GM12878 (cell line): Measurements from ENCODE around the gene PRKCG. TPM values are rescaled to one million over a fixed set of nuclear protein-coding genes. Genes with fewer than 3 reads are reported as not detected.

Experiments used
- ATAC-seq: fragments of 200-7000 bp; cut with Tn5 transposase; 3 replicates; pipeline ENCODE4 v1.9.1; 2020; ENCODE audit warnings: mild to moderate bottlenecking, moderate library complexity
- BruUV-seq: library from RNA; stranded (reverse); fragments of 400-500 nt; replicated peaks from 2 replicates; lab custom pipeline; 2021; lab: Mats Ljungman, UMichigan
- CTCF ChIA-PET: fragments of 300-600 bp; sonication (Branson Sonifier 250); formaldehyde crosslinking; extraction: SDS; loops from one replicate; lab custom pipeline; 2021; ENCODE audit warnings: inconsistent platforms; lab: Yijun Ruan, JAX
- POLR2A ChIA-PET: fragments of 350-600 bp; formaldehyde crosslinking; extraction: SDS; loops from one replicate; lab custom pipeline; 2021; ENCODE audit warnings: inconsistent platforms; lab: Charles Lee
- RAD21 ChIA-PET: fragments of 300-600 bp; sonication (Branson Sonifier 250); formaldehyde crosslinking; loops from one replicate; lab custom pipeline; 2023; ENCODE audit warnings: antibody characterized with exemption; ENCODE audit not compliant: unreplicated experiment; lab: Charles Lee
- SMC1A ChIA-PET: fragments of 300-600 bp; sonication (Branson Sonifier 250); formaldehyde crosslinking; loops from one replicate; lab custom pipeline; 2023; ENCODE audit not compliant: unreplicated experiment, uncharacterized antibody; lab: Charles Lee
- DNase-seq: peaks from one replicate; pipeline ENCODE4 v3.0.0-alpha.2; 2011; ENCODE audit warnings: low read depth, low spot score
- FAIRE-seq: peaks from 3 replicates; lab custom pipeline; 2011; peaks lifted over from hg19 to GRCh38; lab: Jason Lieb, UNC
- H2AFZ ChIP-seq: 2 replicates; pipeline ENCODE4 v1.6.0; 2011; ENCODE audit warnings: low read depth, low read length, control low read depth; ENCODE audit not compliant: control insufficient read depth
- H3K27ac ChIP-seq: 2 replicates; pipeline ENCODE4 v1.5.1; 2011; ENCODE audit warnings: control low read depth; ENCODE audit not compliant: control insufficient read depth, insufficient read depth
- H3K27me3 ChIP-seq, 2 experiments: replicated peaks in 1 of 2; 2 replicates each; pipeline versions ENCODE4 v1.6.0 to v1.6.1; 2011; ENCODE audit warnings: low read length in 1 of 2; ENCODE audit not compliant: control insufficient read depth in 2 of 2, insufficient read depth in 2 of 2
- H3K36me3 ChIP-seq, 2 experiments: 2 replicates each; pipeline ENCODE4 v1.5.1; 2011; ENCODE audit warnings: low read length in 1 of 2; ENCODE audit not compliant: control insufficient read depth in 2 of 2, insufficient read depth in 2 of 2
- H3K4me1 ChIP-seq: 2 replicates; pipeline ENCODE4 v1.6.1; 2011; ENCODE audit warnings: mild to moderate bottlenecking, low read length, moderate library complexity, mixed read lengths; ENCODE audit not compliant: control insufficient read depth, insufficient read depth
- H3K4me2 ChIP-seq: 2 replicates; pipeline ENCODE4 v1.6.0; 2011; ENCODE audit warnings: control low read depth; ENCODE audit not compliant: control insufficient read depth, insufficient read depth
- H3K4me3 ChIP-seq: fragments of 200-600 bp; sonication (generic); 2 replicates; pipeline ENCODE4 v1.5.1; 2016
- H3K79me2 ChIP-seq: 2 replicates; pipeline ENCODE4 v1.6.0; 2011; ENCODE audit warnings: low read length; ENCODE audit not compliant: control insufficient read depth, insufficient read depth
- H3K9ac ChIP-seq: 2 replicates; pipeline ENCODE4 v1.8.0; 2011; ENCODE audit warnings: low read length, control low read depth, mixed read lengths; ENCODE audit not compliant: control insufficient read depth, insufficient read depth
- H3K9me3 ChIP-seq: replicated peaks from 3 replicates; pipeline ENCODE4 v1.5.1; 2011; ENCODE audit warnings: mild to moderate bottlenecking, low read length; ENCODE audit not compliant: control insufficient read depth, insufficient read depth
- H4K20me1 ChIP-seq: 2 replicates; pipeline ENCODE4 v1.6.0; 2011; ENCODE audit not compliant: control insufficient read depth, insufficient read depth
- HDGF ChIP-seq: fragments of 450-650 bp; IDR thresholded peaks from 2 replicates; pipeline ENCODE4 v1.6.1; 2016; ENCODE audit warnings: antibody characterized with exemption
- MTA3 ChIP-seq: IDR thresholded peaks from 2 replicates; pipeline ENCODE4 v1.6.1; 2012; ENCODE audit warnings: low read length, inconsistent platforms, borderline replicate concordance
- MYC ChIP-seq: IDR thresholded peaks from 2 replicates; pipeline ENCODE4 v1.6.1; 2011; ENCODE audit warnings: mild to moderate bottlenecking, low read length, moderate library complexity, inconsistent platforms; ENCODE audit not compliant: insufficient read depth, insufficient replicate concordance, insufficient read length, severe bottlenecking
- NR2F1 ChIP-seq: fragments of 450-650 bp; conservative IDR thresholded peaks from 2 replicates; pipeline ENCODE4 v1.6.1; 2017; ENCODE audit warnings: mild to moderate bottlenecking
- WGBS: methylation state at CpG from one replicate; pipeline ENCODE4 v1.1.6; 2016; ENCODE audit warnings: low lambda C conversion rate; ENCODE audit not compliant: insufficient replicate concordance, insufficient coverage; ENCODE audit errors: missing lambda C conversion rate; 5-methylcytosine and 5-hydroxymethylcytosine counted together
- in situ Hi-C: fragments of 300-500 bp; cut with MboI; formaldehyde crosslinking; loops from 9 replicates; pipeline ENCODE4 v1.14.3; 2018; ENCODE audit warnings: mixed read lengths
- intact Hi-C: fragments of 100-400 bp; cut with micrococcal nuclease; formaldehyde crosslinking; loops from one replicate; pipeline ENCODE4 v1.14.2; 2022; ENCODE audit not compliant: unreplicated experiment
- polyA plus RNA-seq, 11 experiments: library from polyadenylated mRNA; depleted of rRNA in 4 of 11; unstranded in 6 of 11; stranded (reverse) in 5 of 11; fragments of >200 nt; fragmentation: Nextera tagmentation in 4 of 11; fragmentation: Illumina TruSeq in 1 of 11; extraction: Ambion mirVana in 4 of 11; extraction: Trizol in 1 of 11; gene quantifications; 1 replicate in 1 of 11; 2 replicates in 10 of 11; pipeline versions ENCODE4 v1.2.1 to v1.2.3, GENCODE V29; 2011 to 2016; ENCODE audit warnings: inconsistent platforms in 2 of 11, missing spikeins in 2 of 11, low read depth in 1 of 11
- total RNA-seq, 4 experiments: library from RNA; depleted of rRNA in 3 of 4; stranded (reverse); fragments of >200 nt in 3 of 4; fragmentation: Illumina TruSeq in 1 of 4; extraction: Trizol in 1 of 4; gene quantifications; 2 replicates each; pipeline versions ENCODE4 v1.2.1 to v1.2.3, GENCODE V29; 2013 to 2021

PRKCG gene
- total and polyA plus RNA-seq, 10 of the 15 experiments (the other 5 are each of a cell fraction or from before 2014, with no cell fraction given): not detected

DNA sequence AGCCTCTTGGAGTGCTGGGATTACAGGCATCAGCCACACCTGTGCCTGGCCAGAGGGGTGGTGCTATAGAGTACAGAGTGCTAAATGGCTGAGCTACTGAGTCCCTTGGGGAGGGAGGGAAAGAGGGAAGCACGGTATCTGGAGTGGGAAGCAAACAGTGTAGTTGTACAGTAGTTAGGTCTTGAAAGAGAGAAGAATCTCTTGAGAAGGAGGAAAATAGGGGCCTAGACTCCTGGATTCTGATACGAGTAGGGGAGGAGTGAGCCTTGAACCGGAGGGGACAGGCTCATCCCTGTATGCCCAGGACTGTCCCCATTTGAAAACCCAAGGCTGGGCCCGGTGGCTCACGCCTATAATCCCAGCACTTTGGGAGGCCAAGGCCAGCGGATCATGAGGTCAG lies 9.2 kb upstream of the PRKCG start:
- ChIA-PET SMC1A (no interaction called here), RAD21 (no interaction called here), POLR2A (no interaction called here), CTCF (no interaction called here)
- H3K4me2 ChIP-seq: no peak overlapping the region
- H3K79me2 ChIP-seq: no peaks in the 10 kb centered on the region
- no peak overlapping the region for H3K9ac ChIP-seq
- H3K36me3 ChIP-seq: no peaks in the 10 kb centered on the region
- DNase-seq (no peak), ATAC-seq (no peak), FAIRE-seq (no peak)
- H3K27me3 ChIP-seq: no peaks in the 10 kb centered on the region
- H3K9me3 ChIP-seq: no peaks in the 10 kb centered on the region; the same call in 2 of the 3 replicates
- WGBS: 43% methylated on average over 5 of the region's 6 CpGs
- no peak overlapping the region for H2AFZ ChIP-seq
- intact Hi-C loops (no loop called here), in situ Hi-C loops (no loop called here)
- no TSS peak for BruUV-seq
- no peaks in the 10 kb centered on the region for H4K20me1 ChIP-seq
- no peak for TF ChIP-seq HDGF
- H3K27ac ChIP-seq: no peak overlapping the region
- no peaks in the 10 kb centered on the region for H3K4me1 ChIP-seq
- H3K4me3 ChIP-seq: no peak overlapping the region

DNA sequence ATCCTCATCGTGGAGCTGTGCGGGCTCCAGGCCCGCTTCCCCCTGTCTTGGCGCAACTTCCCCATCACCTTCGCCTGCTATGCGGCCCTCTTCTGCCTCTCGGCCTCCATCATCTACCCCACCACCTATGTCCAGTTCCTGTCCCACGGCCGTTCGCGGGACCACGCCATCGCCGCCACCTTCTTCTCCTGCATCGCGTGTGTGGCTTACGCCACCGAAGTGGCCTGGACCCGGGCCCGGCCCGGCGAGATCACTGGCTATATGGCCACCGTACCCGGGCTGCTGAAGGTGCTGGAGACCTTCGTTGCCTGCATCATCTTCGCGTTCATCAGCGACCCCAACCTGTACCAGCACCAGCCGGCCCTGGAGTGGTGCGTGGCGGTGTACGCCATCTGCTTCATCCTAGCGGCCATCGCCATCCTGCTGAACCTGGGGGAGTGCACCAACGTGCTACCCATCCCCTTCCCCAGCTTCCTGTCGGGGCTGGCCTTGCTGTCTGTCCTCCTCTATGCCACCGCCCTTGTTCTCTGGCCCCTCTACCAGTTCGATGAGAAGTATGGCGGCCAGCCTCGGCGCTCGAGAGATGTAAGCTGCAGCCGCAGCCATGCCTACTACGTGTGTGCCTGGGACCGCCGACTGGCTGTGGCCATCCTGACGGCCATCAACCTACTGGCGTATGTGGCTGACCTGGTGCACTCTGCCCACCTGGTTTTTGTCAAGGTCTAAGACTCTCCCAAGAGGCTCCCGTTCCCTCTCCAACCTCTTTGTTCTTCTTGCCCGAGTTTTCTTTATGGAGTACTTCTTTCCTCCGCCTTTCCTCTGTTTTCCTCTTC lies 8.0 kb upstream of the PRKCG start:
- no peaks in the 10 kb centered on the region for H3K4me1 ChIP-seq
- no peak overlapping the region for H3K4me2 ChIP-seq
- BruUV-seq: no TSS peak
- H3K4me3 ChIP-seq: no peak overlapping the region
- 81% methylated on average over 43 of the region's 51 CpGs for WGBS
- no peaks in the 10 kb centered on the region for H3K27me3 ChIP-seq
- H3K79me2 ChIP-seq: no peaks in the 10 kb centered on the region
- H4K20me1 ChIP-seq: no peaks in the 10 kb centered on the region
- H3K9me3 ChIP-seq: no peaks in the 10 kb centered on the region; the same call in 2 of the 3 replicates
- no peak overlapping the region for H3K9ac ChIP-seq
- no peak overlapping the region for H3K27ac ChIP-seq
- no peak for ATAC-seq
- FAIRE-seq: no peak
- H3K36me3 ChIP-seq: no peaks in the 10 kb centered on the region
- ChIA-PET POLR2A (no interaction called here), SMC1A (interaction anchor here (0.6 kb wide), 1 partner anchor 129 kb away, joined by 5 read pairs; no protein-coding TSS in a partner anchor), CTCF (no interaction called here), RAD21 (no interaction called here)
- in situ Hi-C loops (no loop called here), intact Hi-C loops (no loop called here)
- H2AFZ ChIP-seq: no peak overlapping the region
- TF ChIP-seq NR2F1 (no peak), MYC (no peak), MTA3 (no peak)
- no peak for DNase-seq
